SK-N-SH (cell line): ENCODE results near the gene SOX15.
"Not testable (repeated sequence)": the region's sequence is repeated elsewhere in the genome, so short reads cannot be mapped to it uniquely, and the experiment has no call there.

Source experiments
- RFX5 ChIP-seq: IDR thresholded peaks from 2 replicates; pipeline ENCODE4 v1.6.1; 2012; ENCODE audit warnings: mild to moderate bottlenecking, improper control_type of control experiment, low read length
- TCF12 ChIP-seq: IDR thresholded peaks from 2 replicates; pipeline ENCODE4 v1.4.0; 2012
- TF ChIP-seq, protein P1 (sequence below): fragments of 200-600 bp; sonication (generic); IDR thresholded peaks from 2 replicates; pipeline ENCODE4 v1.6.1; 2017; ENCODE audit warnings: antibody characterized with exemption, mild to moderate bottlenecking, moderate library complexity
- TF ChIP-seq, protein P2 (sequence below): IDR thresholded peaks from 2 replicates; pipeline ENCODE4 v1.4.0; 2012; ENCODE audit warnings: low read depth

DNA sequence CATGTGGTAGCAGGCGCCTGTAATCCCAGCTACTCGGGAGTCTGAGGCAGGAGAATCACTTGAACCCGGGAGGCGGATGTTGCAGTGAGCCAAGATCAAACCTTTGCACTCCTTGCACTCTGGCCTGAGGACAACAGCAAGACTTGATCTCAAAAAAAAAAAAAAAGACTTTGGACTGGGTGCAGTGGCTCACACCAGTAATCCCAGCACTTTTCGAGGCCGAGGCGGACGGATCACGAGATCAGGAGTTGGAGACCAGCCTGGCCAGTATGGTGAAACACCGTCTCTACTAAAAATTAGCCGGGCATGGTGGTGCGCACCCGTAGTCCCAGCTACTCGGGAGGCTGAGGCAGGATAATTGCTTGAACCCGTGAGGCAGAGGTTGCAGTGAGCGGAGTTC, 35.9 kb upstream of the SOX15 start:
- TF ChIP-seq, protein P1, sequence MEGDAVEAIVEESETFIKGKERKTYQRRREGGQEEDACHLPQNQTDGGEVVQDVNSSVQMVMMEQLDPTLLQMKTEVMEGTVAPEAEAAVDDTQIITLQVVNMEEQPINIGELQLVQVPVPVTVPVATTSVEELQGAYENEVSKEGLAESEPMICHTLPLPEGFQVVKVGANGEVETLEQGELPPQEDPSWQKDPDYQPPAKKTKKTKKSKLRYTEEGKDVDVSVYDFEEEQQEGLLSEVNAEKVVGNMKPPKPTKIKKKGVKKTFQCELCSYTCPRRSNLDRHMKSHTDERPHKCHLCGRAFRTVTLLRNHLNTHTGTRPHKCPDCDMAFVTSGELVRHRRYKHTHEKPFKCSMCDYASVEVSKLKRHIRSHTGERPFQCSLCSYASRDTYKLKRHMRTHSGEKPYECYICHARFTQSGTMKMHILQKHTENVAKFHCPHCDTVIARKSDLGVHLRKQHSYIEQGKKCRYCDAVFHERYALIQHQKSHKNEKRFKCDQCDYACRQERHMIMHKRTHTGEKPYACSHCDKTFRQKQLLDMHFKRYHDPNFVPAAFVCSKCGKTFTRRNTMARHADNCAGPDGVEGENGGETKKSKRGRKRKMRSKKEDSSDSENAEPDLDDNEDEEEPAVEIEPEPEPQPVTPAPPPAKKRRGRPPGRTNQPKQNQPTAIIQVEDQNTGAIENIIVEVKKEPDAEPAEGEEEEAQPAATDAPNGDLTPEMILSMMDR = not testable (repeated sequence)
- TF ChIP-seq RFX5, TCF12: not testable (repeated sequence)
- TF ChIP-seq, protein P2, sequence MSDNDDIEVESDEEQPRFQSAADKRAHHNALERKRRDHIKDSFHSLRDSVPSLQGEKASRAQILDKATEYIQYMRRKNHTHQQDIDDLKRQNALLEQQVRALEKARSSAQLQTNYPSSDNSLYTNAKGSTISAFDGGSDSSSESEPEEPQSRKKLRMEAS = not testable (repeated sequence)
